AG10803 (cell line): Measurements from ENCODE around the gene ACOXL.

Experiments
- DNase-seq: peaks from one replicate; pipeline ENCODE4 v3.0.0; 2010; ENCODE audit warnings: low read depth
- H3K4me3 ChIP-seq: 2 replicates; pipeline ENCODE4 v1.5.1; 2011; ENCODE audit warnings: mild to moderate bottlenecking, low read length, control low read depth
- CTCF ChIP-seq: conservative IDR thresholded peaks from 2 replicates; pipeline ENCODE4 v1.5.1; 2011; ENCODE audit warnings: mild to moderate bottlenecking, low read length, control low read depth, inconsistent platforms

The ACOXL gene

GRCh38 chr2:110772383-110772755, 40.0 kb downstream of the ACOXL start:
- TF ChIP-seq CTCF = no peak
- DNase-seq = no peak
- no peak overlapping the region for H3K4me3 ChIP-seq

- DNase-seq = no peak
- H3K4me3 ChIP-seq = no peak overlapping the region
- no peak for TF ChIP-seq CTCF
Observed at GRCh38 chr2:110773401-110773921, 41.1 kb downstream of the ACOXL start.

- TF ChIP-seq CTCF = no peak
- no peak overlapping the region for H3K4me3 ChIP-seq
- DNase-seq = no peak
Observed at GRCh38 chr2:110774701-110775100, 42.3 kb downstream of the ACOXL start.

- DNase-seq = no peak
- H3K4me3 ChIP-seq = no peak overlapping the region
- no peak for TF ChIP-seq CTCF
Observed at GRCh38 chr2:110777531-110778311, 45.3 kb downstream of the ACOXL start.

GRCh38 chr2:110780461-110780860, 48.1 kb downstream of the ACOXL start:
- H3K4me3 ChIP-seq = no peak overlapping the region
- no peak for DNase-seq
- TF ChIP-seq CTCF = no peak

- no peak for TF ChIP-seq CTCF
- no peak for DNase-seq
- no peak overlapping the region for H3K4me3 ChIP-seq
Observed at GRCh38 chr2:110783196-110783873, 51.0 kb downstream of the ACOXL start.
